ENCODE data around the gene MSH5.

Gene MSH5

DNA sequence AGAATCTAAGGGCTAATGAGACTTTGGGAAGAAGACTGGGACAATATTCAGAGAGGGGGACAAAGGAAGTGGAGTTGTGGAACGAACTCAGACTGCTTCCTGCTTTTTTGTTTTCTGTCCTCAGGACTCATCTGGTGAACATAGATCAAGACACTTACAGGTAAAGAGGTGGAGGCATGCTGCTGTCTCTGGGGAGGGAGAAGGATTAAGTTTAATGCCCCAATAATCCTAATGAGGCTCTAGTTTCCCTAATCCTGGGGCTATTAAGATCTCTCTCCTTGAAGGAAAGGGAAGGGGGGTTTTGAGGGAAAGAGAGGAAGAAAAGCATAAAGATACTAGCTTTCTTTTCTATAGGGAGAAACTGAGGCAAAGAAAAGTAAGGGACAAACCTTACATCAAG is 4.6 kb downstream of the MSH5 start:
- TF ChIP-seq, protein P1, sequence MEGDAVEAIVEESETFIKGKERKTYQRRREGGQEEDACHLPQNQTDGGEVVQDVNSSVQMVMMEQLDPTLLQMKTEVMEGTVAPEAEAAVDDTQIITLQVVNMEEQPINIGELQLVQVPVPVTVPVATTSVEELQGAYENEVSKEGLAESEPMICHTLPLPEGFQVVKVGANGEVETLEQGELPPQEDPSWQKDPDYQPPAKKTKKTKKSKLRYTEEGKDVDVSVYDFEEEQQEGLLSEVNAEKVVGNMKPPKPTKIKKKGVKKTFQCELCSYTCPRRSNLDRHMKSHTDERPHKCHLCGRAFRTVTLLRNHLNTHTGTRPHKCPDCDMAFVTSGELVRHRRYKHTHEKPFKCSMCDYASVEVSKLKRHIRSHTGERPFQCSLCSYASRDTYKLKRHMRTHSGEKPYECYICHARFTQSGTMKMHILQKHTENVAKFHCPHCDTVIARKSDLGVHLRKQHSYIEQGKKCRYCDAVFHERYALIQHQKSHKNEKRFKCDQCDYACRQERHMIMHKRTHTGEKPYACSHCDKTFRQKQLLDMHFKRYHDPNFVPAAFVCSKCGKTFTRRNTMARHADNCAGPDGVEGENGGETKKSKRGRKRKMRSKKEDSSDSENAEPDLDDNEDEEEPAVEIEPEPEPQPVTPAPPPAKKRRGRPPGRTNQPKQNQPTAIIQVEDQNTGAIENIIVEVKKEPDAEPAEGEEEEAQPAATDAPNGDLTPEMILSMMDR (IDR thresholded peaks at IDR 0.05; ENCODE audit: borderline replicate concordance, insufficient read depth, low read depth, low read length), result no peak
- H3K4me3 ChIP-seq (ENCODE audit: low read depth, low read length), result no peak overlapping the region

DNA sequence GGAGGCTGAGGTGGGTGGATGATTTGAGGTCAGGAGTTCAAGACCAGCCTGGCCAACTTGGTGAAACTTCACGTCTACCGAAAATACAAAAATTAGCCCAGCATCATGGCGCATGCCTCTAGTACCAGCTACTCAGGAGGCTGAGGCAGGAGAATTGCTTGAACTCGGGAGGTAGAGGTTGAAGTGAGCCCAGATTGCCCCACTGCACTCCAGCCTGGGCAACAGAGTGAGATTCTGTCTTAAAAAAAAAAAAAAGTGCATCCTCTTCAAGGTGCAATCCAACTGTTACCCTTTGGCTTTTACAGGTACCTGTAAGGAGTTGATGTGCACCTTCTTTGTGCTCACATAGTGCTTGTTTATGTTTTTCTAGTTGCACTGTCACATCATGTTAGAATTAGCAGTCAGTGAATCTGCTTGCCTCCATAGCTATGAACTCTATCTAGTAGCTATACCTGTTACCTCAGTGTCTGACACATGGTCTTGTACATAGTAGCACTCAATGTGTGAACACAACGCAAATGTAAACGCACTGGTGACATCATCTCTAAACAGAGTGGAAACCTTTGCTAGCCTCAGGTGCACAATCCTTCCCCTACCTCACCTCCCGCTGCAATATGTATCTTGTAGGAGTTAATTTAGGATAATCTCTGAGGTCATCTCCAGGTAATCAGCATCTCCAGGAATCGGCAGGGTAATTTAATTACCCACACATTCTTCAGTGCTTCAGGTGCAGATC is 9.7 kb downstream of the MSH5 start:
- TF ChIP-seq, protein P1 (IDR thresholded peaks at IDR 0.05; ENCODE audit: borderline replicate concordance, insufficient read depth, low read depth, low read length), result no peak
- H3K4me3 ChIP-seq (ENCODE audit: low read depth, low read length), result no peak overlapping the region

DNA sequence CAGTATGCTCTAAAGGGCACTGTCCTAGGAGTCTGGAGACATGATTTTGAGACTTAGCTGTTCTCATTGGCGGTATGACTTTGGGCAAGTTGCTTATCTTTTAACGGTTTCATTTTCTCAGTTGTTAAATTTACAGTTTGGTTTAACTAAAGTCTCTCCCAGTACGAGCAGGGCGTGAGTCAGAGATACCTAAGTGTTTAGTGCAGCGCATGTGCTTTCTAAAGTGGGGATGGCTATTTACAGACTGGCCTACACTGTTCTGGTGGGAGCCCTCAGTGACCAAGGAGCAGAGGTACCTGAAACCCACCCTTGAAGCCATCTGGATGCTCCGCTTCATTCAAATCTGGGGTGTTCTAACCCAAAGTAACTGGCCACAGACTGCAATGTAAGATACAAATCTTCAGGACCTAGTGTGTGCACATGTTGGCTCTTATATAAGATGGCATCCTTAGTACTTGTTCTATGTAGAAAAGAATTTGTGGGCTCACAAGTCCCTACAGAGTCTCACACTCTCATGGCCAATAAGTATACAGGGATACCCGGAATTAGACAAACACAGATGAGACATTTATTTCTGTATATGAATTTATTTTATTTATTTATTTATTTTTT is 10.7 kb downstream of the MSH5 start:
- TF ChIP-seq, protein P1 (IDR thresholded peaks at IDR 0.05; ENCODE audit: borderline replicate concordance, insufficient read depth, low read depth, low read length), result no peak
- H3K4me3 ChIP-seq (ENCODE audit: low read depth, low read length), result no peak overlapping the region

DNA sequence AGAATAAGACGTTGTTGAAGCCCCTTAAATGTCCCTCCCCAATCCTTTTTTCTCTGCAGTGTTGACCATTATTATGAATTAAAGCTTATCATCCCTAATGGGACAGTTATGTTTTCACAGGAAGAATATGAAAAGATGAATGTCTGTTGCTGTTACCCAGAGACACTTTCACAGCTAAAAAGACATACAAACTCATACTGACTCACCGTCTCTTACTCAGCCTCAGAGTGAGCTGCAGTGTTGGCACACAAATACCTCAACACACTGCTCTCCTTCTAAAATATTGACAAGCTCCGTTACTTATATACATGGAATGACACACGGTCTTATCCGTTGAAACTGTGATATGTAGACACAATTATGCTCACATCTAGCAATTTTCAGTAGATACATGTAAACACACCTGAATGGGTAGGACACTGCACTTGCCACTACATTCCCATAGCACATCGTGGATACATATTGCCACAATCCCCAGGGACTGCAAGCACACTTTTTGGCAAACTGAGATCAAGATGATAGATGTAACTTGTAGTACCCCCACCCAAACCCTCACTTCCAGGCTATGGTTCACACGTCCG is 13.0 kb downstream of the MSH5 start:
- no peak overlapping the region for H3K4me3 ChIP-seq (ENCODE audit: low read depth, low read length)
- TF ChIP-seq, protein P1 (IDR thresholded peaks at IDR 0.05; ENCODE audit: borderline replicate concordance, insufficient read depth, low read depth, low read length), result no peak

DNA sequence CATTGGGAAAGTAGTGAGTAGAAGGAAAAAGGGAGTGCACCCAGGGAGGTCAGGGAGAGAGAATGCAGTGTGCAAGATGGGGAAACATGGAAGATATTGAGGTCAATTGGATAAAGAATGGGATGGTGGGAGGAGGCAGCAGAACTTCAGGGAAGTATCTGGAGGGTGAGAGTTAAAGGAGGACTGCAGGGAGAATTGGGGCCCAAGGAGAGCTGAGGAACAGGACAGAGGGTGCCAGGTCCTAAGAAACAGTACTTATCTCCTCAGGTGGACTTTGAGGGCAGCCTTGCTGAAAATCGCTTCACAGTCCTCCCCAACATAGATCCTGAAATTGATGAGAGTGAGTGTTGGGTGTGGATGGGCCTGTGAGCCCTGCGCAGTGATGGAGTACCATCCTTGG is 18.5 kb downstream of the MSH5 start:
- TF ChIP-seq, protein P1 (IDR thresholded peaks at IDR 0.05; ENCODE audit: borderline replicate concordance, insufficient read depth, low read depth, low read length), result no peak
- H3K4me3 ChIP-seq (ENCODE audit: low read depth, low read length), result no peak overlapping the region

DNA sequence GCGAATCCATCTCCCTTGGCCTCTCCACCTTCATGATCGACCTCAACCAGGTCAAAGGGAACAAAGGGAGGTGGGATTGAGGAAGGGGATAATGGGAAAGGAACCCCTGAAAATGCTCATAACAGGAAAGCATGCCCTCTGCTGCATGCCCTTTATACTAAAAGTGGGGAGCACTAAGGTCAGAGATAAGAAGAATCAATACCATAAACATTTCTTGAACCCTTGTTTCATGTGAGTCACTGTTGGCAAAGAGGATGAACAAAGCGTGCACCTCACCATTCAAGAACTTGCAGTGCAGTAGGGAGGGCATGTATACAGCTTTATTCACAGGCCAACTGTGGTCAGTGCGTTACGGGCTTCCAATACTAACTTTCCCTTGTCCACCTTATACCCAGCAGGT is 21.0 kb downstream of the MSH5 start:
- H3K4me3 ChIP-seq (ENCODE audit: low read depth, low read length), result no peak overlapping the region
- TF ChIP-seq, protein P1 (IDR thresholded peaks at IDR 0.05; ENCODE audit: borderline replicate concordance, insufficient read depth, low read depth, low read length), result no peak

DNA sequence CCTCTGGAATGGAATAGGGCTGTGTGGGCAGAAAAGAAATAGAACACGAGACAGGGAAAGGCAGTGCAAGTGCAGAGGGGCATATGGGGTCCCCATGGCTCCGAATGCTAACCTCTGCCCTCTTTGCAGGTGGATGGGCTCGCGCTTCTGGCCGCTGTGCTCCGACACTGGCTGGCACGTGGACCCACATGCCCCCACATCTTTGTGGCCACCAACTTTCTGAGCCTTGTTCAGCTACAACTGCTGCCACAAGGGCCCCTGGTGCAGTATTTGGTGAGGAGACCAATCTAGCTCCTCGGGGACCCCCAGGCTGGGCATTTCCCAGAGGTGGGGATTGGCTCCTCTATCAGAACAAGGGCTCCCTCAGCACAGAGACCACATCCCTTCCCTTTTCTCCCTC is 21.5 kb downstream of the MSH5 start:
- H3K4me3 ChIP-seq (ENCODE audit: low read depth, low read length), result no peak overlapping the region
- TF ChIP-seq, protein P1 (IDR thresholded peaks at IDR 0.05; ENCODE audit: borderline replicate concordance, insufficient read depth, low read depth, low read length), result no peak
